HCT116 (cell line): ENCODE results near the gene GRB7. TPM values are rescaled to one million over a fixed set of nuclear protein-coding genes. Genes with fewer than 3 reads are reported as not detected.

Experiments used
- ATAC-seq: fragments of 200-7000 bp; cut with Tn5 transposase; 2 replicates; pipeline ENCODE4 v1.9.1; 2020; ENCODE audit warnings: mild to moderate bottlenecking, moderate library complexity
- BruUV-seq: library from RNA; stranded (reverse); fragments of 400-500 nt; replicated peaks from 2 replicates; lab custom pipeline; 2021; lab: Mats Ljungman, UMichigan
- CTCF ChIA-PET: fragments of 300-600 bp; sonication (Branson Sonifier 250); formaldehyde crosslinking; loops from one replicate; lab custom pipeline; 2021; ENCODE audit warnings: antibody characterized with exemption; lab: Charles Lee
- POLR2A ChIA-PET: fragments of 300-600, 350-600 bp; sonication (Branson Sonifier 250); formaldehyde crosslinking; loops from one replicate; lab custom pipeline; 2021; ENCODE audit warnings: antibody characterized with exemption; lab: Charles Lee
- RAD21 ChIA-PET, 2 experiments: fragments of 300-600 bp; sonication (Branson Sonifier 250); formaldehyde crosslinking; loops; one replicate each; lab custom pipeline; 2023; ENCODE audit warnings: low total read pairs in 2 of 2; ENCODE audit not compliant: uncharacterized antibody in 2 of 2, unreplicated experiment in 2 of 2, low non-redundant PET in 1 of 2; lab: Charles Lee
- DNase-seq: peaks from one replicate; pipeline ENCODE4 v3.0.0-alpha.2; 2010; ENCODE audit warnings: low read depth, low spot score
- H2AFZ ChIP-seq: fragments of 200-600 bp; shearing (Covaris generic), sonication (generic); 2 replicates; pipeline ENCODE4 v1.6.1; 2017; ENCODE audit warnings: low read depth, mixed run types, mixed read lengths, antibody characterized with exemption, low read length; ENCODE audit not compliant: poor library complexity, severe bottlenecking
- H3K27ac ChIP-seq: 2 replicates; pipeline ENCODE4 v1.5.1; 2012; ENCODE audit warnings: low read depth, low read length
- H3K27me3 ChIP-seq: fragments of 200-600 bp; sonication (generic); 2 replicates; pipeline ENCODE4 v1.6.1; 2016; ENCODE audit warnings: mixed run types, low read length, mixed read lengths; ENCODE audit not compliant: insufficient read depth
- H3K36me3 ChIP-seq, 2 experiments: fragments of 200-500 bp in 1 of 2; fragments of 200-600 bp in 1 of 2; sonication (Bioruptor generic) in 1 of 2; sonication (generic) in 1 of 2; 2 replicates each; pipeline versions ENCODE4 v1.5.1 to v1.6.1; 2014 to 2016; ENCODE audit warnings: low read length in 2 of 2, inconsistent platforms in 1 of 2, mixed read lengths in 1 of 2, mixed run types in 1 of 2; ENCODE audit not compliant: insufficient read depth in 2 of 2, control insufficient read depth in 1 of 2
- H3K4me1 ChIP-seq, 2 experiments: fragments of 200-600 bp in 1 of 2; sonication (generic) in 1 of 2; 2 replicates each; pipeline versions ENCODE4 v1.5.1 to v1.6.1; 2012 to 2017; ENCODE audit warnings: low read length in 2 of 2, inconsistent platforms in 1 of 2, mild to moderate bottlenecking in 1 of 2, mixed read lengths in 1 of 2, mixed run types in 1 of 2, moderate library complexity in 1 of 2; ENCODE audit not compliant: insufficient read depth in 2 of 2, control insufficient read depth in 1 of 2
- H3K4me2 ChIP-seq: fragments of 200-600 bp; sonication (generic); 2 replicates; pipeline ENCODE4 v1.6.1; 2017; ENCODE audit warnings: mixed run types, low read length, mixed read lengths
- H3K4me3 ChIP-seq, 2 experiments: fragments of 200-600 bp in 1 of 2; sonication (generic) in 1 of 2; replicated peaks in 1 of 2; 2 replicates each; pipeline ENCODE4 v1.5.1; 2011 to 2016; ENCODE audit warnings: low read length in 2 of 2, control low read depth in 1 of 2, low read depth in 1 of 2, mild to moderate bottlenecking in 1 of 2, mixed read lengths in 1 of 2, mixed run types in 1 of 2
- H3K79me2 ChIP-seq: fragments of 200-600 bp; sonication (generic); 2 replicates; pipeline ENCODE4 v1.6.1; 2017; ENCODE audit warnings: mild to moderate bottlenecking, mixed run types, low read length, moderate library complexity, mixed read lengths; ENCODE audit not compliant: insufficient read depth
- H3K9ac ChIP-seq: fragments of 200-600 bp; sonication (generic); 2 replicates; pipeline ENCODE4 v1.6.1; 2016; ENCODE audit warnings: low read length, mixed read lengths
- H3K9me2 ChIP-seq: fragments of 200-600 bp; sonication (generic), shearing (Covaris generic); 2 replicates; pipeline ENCODE4 v1.6.1; 2017; ENCODE audit warnings: mixed run types, mild to moderate bottlenecking, moderate library complexity; ENCODE audit not compliant: insufficient read depth
- H3K9me3 ChIP-seq, 2 experiments: fragments of 200-500 bp in 1 of 2; fragments of 200-600 bp in 1 of 2; sonication (Bioruptor generic) in 1 of 2; sonication (generic) in 1 of 2; 2 replicates each; pipeline ENCODE4 v1.6.1; 2014 to 2017; ENCODE audit warnings: low read length in 2 of 2, mixed read lengths in 2 of 2, inconsistent platforms in 1 of 2, low read depth in 1 of 2, mild to moderate bottlenecking in 1 of 2, mixed run types in 1 of 2, moderate library complexity in 1 of 2; ENCODE audit not compliant: control insufficient read depth in 1 of 2, insufficient read depth in 1 of 2
- H4K20me1 ChIP-seq: fragments of 200-600 bp; sonication (generic), shearing (Covaris generic); 2 replicates; pipeline ENCODE4 v1.6.1; 2017; ENCODE audit warnings: mixed run types, mild to moderate bottlenecking, moderate library complexity; ENCODE audit not compliant: insufficient read depth
- CBX3 ChIP-seq: IDR thresholded peaks from 2 replicates; pipeline ENCODE4 v1.6.1; 2012; ENCODE audit warnings: low read depth
- CEBPB ChIP-seq: IDR thresholded peaks from 2 replicates; pipeline ENCODE4 v1.6.1; 2012; ENCODE audit warnings: low read depth
- EZH2phosphoT487 ChIP-seq: fragments of 200-600 bp; IDR thresholded peaks from 2 replicates; pipeline ENCODE4 v1.6.1; 2018; ENCODE audit warnings: antibody characterized with exemption, borderline replicate concordance
- POLR2AphosphoS5 ChIP-seq: IDR thresholded peaks from 2 replicates; pipeline ENCODE4 v1.6.1; 2011; ENCODE audit warnings: mild to moderate bottlenecking, low read depth, low read length, moderate library complexity
- RAD21 ChIP-seq: IDR thresholded peaks from 2 replicates; pipeline ENCODE4 v1.6.1; 2012; ENCODE audit warnings: low read depth, mild to moderate bottlenecking
- SP1 ChIP-seq: IDR thresholded peaks from 2 replicates; pipeline ENCODE4 v1.6.1; 2012; ENCODE audit warnings: low read depth
- SRF ChIP-seq: IDR thresholded peaks from 2 replicates; pipeline ENCODE4 v1.6.1; 2012; ENCODE audit warnings: low read depth
- intact Hi-C: fragments of 100-400 bp; cut with micrococcal nuclease; formaldehyde crosslinking; loops from 2 replicates; pipeline ENCODE4 v1.10.0; 2022
- total RNA-seq: library from RNA; stranded (reverse); gene quantifications from one replicate; pipeline ENCODE4 v1.2.1, GENCODE V29; 2021; ENCODE audit not compliant: unreplicated experiment
- TF ChIP-seq, protein P1 (sequence below): IDR thresholded peaks from 2 replicates; pipeline ENCODE4 v1.6.1; 2012
- TF ChIP-seq, protein P2 (sequence below), 3 experiments: fragments of 200-600 bp in 1 of 3; sonication (generic) in 1 of 3; IDR thresholded peaks in 2 of 3; conservative IDR thresholded peaks in 1 of 3; 2 replicates each; pipeline ENCODE4 v1.5.1; 2012 to 2017; ENCODE audit warnings: low read depth in 2 of 3, low read length in 2 of 3, antibody characterized with exemption in 1 of 3, borderline replicate concordance in 1 of 3, control low read depth in 1 of 3, mild to moderate bottlenecking in 1 of 3, mixed read lengths in 1 of 3, mixed run types in 1 of 3, moderate library complexity in 1 of 3; ENCODE audit not compliant: insufficient read depth in 1 of 3
- TF ChIP-seq, protein P3 (sequence below): IDR thresholded peaks from 2 replicates; pipeline ENCODE4 v1.6.1; 2011; ENCODE audit warnings: mild to moderate bottlenecking, low read length, moderate library complexity; ENCODE audit not compliant: insufficient replicate concordance; ENCODE audit errors: extremely low read depth

The GRB7 gene
- total RNA-seq, 1 experiment from 2014 or later, result 51.9 TPM

DNA sequence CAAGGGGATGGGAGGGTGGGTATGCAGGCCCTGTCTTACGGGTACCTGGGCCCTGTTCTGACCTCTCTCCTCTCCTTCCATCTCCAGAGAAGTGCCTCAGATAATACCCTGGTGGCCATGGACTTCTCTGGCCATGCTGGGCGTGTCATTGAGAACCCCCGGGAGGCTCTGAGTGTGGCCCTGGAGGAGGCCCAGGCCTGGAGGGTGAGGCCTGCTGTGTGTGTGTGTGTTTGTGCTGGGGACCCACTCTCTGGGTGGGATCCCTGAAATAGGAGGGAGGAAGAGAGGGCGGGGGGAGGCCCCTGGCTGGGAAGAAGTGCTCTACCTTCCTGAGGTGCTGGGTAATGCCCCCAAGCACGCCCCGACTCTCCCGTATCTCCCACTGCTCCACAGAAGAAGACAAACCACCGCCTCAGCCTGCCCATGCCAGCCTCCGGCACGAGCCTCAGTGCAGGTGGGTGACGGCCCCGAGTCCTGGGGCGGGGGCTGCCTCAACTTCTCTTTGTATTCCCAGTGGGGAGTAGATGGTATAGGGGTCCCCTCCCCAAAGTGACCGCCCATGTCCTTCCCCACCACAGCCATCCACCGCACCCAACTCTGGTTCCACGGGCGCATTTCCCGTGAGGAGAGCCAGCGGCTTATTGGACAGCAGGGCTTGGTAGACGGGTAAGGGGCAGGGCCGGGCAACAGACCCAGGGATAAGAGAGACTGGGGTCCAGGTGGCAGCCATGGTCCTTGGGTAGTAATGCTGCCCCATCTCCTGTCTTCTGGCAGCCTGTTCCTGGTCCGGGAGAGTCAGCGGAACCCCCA, 7.8 kb downstream of the GRB7 start:
- POLR2A ChIA-PET, result interaction anchor here (1.3 kb wide), 1 partner anchor 7 kb away, joined by 3 read pairs; no protein-coding TSS in a partner anchor
- H3K9ac ChIP-seq, result no peak overlapping the region
- RAD21 ChIA-PET, result no interaction called here

More for the DNA sequence above, 7.8 kb downstream of the GRB7 start:
- Histone ChIP-seq H2AFZ (no peak overlapping the region), H3K4me2 (no peak overlapping the region), H3K4me3 (no peak overlapping the region), H3K9me2 (no peaks in the 10 kb centered on the region), H4K20me1 (no peaks in the 10 kb centered on the region), H3K79me2 (peaks cover 5% of the 10 kb centered on the region; the same call in 1 of the 2 replicates), H3K9me3 (no peaks in the 10 kb centered on the region), H3K27me3 (no peaks in the 10 kb centered on the region), H3K36me3 (peaks cover 11 to 13% of the 10 kb centered on the region in 2 experiments; a peak in 2 of 4 replicates), H3K4me1 (peaks cover 22 to 23% of the 10 kb centered on the region in 2 experiments), H3K27ac (no peak overlapping the region)
- no peak for TF ChIP-seq RAD21
- TF ChIP-seq, protein P1, sequence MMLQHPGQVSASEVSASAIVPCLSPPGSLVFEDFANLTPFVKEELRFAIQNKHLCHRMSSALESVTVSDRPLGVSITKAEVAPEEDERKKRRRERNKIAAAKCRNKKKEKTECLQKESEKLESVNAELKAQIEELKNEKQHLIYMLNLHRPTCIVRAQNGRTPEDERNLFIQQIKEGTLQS, result no peak
- TF ChIP-seq EZH2phosphoT487, result no peak
- TF ChIP-seq, protein P2, sequence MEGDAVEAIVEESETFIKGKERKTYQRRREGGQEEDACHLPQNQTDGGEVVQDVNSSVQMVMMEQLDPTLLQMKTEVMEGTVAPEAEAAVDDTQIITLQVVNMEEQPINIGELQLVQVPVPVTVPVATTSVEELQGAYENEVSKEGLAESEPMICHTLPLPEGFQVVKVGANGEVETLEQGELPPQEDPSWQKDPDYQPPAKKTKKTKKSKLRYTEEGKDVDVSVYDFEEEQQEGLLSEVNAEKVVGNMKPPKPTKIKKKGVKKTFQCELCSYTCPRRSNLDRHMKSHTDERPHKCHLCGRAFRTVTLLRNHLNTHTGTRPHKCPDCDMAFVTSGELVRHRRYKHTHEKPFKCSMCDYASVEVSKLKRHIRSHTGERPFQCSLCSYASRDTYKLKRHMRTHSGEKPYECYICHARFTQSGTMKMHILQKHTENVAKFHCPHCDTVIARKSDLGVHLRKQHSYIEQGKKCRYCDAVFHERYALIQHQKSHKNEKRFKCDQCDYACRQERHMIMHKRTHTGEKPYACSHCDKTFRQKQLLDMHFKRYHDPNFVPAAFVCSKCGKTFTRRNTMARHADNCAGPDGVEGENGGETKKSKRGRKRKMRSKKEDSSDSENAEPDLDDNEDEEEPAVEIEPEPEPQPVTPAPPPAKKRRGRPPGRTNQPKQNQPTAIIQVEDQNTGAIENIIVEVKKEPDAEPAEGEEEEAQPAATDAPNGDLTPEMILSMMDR (IDR thresholded peaks at IDR 0.05 in 2 of 3, conservative IDR thresholded peaks at IDR 0.05 in 1 of 3; ENCODE audit: borderline replicate concordance in 1 of 3, insufficient read depth in 1 of 3, low read depth in 2 of 3, low read length in 2 of 3), result no peak
- TF ChIP-seq CEBPB, result no peak
- no peak for TF ChIP-seq SRF
- TF ChIP-seq, protein P3, sequence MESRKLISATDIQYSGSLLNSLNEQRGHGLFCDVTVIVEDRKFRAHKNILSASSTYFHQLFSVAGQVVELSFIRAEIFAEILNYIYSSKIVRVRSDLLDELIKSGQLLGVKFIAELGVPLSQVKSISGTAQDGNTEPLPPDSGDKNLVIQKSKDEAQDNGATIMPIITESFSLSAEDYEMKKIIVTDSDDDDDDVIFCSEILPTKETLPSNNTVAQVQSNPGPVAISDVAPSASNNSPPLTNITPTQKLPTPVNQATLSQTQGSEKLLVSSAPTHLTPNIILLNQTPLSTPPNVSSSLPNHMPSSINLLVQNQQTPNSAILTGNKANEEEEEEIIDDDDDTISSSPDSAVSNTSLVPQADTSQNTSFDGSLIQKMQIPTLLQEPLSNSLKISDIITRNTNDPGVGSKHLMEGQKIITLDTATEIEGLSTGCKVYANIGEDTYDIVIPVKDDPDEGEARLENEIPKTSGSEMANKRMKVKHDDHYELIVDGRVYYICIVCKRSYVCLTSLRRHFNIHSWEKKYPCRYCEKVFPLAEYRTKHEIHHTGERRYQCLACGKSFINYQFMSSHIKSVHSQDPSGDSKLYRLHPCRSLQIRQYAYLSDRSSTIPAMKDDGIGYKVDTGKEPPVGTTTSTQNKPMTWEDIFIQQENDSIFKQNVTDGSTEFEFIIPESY, result no peak
- TF ChIP-seq CBX3, result no peak
- TF ChIP-seq POLR2AphosphoS5, result no peak
- no peak for TF ChIP-seq SP1
- BruUV-seq, result no TSS peak
- CTCF ChIA-PET, result no interaction called here
- ATAC-seq, result no peak
- intact Hi-C loops, result no loop called here
- DNase-seq, result no peak
